Neutrophil (primary cell): ENCODE results near the gene SIT1.

ENCODE experiments used
- H3K27ac ChIP-seq: fragments of 200-600 bp; sonication (generic); 2 replicates; pipeline ENCODE4 v1.5.1; 2016; ENCODE audit warnings: mild to moderate bottlenecking, moderate library complexity
- H3K27me3 ChIP-seq: fragments of 200-600 bp; sonication (generic); 2 replicates; pipeline ENCODE4 v1.6.0; 2016; ENCODE audit warnings: mild to moderate bottlenecking
- H3K36me3 ChIP-seq: fragments of 200-600 bp; sonication (generic); 2 replicates; pipeline ENCODE4 v1.5.1; 2017
- H3K4me1 ChIP-seq, 2 experiments: fragments of 200-600 bp in 1 of 2; sonication (generic) in 1 of 2; 1 replicate in 1 of 2; 2 replicates in 1 of 2; pipeline versions ENCODE4 v1.5.1 to v1.6.1; 2013 to 2016; ENCODE audit warnings: low read depth in 1 of 2, low read length in 1 of 2, mild to moderate bottlenecking in 1 of 2, moderate library complexity in 1 of 2; ENCODE audit not compliant: control insufficient read depth in 1 of 2, insufficient read depth in 1 of 2
- H3K4me3 ChIP-seq, 2 experiments: fragments of 200-600 bp in 1 of 2; sonication (generic) in 1 of 2; 1 replicate in 1 of 2; 2 replicates in 1 of 2; pipeline ENCODE4 v1.5.1; 2013 to 2016; ENCODE audit warnings: low read depth in 1 of 2, low read length in 1 of 2, mild to moderate bottlenecking in 1 of 2, moderate library complexity in 1 of 2
- H3K9me3 ChIP-seq: fragments of 200-600 bp; sonication (generic); 2 replicates; pipeline ENCODE4 v1.5.1; 2016
- TF ChIP-seq, protein P1 (sequence below): fragments of 200-600 bp; sonication (generic); IDR thresholded peaks from 2 replicates; pipeline ENCODE4 v1.5.1; 2016; ENCODE audit warnings: antibody characterized with exemption

Gene SIT1

DNA sequence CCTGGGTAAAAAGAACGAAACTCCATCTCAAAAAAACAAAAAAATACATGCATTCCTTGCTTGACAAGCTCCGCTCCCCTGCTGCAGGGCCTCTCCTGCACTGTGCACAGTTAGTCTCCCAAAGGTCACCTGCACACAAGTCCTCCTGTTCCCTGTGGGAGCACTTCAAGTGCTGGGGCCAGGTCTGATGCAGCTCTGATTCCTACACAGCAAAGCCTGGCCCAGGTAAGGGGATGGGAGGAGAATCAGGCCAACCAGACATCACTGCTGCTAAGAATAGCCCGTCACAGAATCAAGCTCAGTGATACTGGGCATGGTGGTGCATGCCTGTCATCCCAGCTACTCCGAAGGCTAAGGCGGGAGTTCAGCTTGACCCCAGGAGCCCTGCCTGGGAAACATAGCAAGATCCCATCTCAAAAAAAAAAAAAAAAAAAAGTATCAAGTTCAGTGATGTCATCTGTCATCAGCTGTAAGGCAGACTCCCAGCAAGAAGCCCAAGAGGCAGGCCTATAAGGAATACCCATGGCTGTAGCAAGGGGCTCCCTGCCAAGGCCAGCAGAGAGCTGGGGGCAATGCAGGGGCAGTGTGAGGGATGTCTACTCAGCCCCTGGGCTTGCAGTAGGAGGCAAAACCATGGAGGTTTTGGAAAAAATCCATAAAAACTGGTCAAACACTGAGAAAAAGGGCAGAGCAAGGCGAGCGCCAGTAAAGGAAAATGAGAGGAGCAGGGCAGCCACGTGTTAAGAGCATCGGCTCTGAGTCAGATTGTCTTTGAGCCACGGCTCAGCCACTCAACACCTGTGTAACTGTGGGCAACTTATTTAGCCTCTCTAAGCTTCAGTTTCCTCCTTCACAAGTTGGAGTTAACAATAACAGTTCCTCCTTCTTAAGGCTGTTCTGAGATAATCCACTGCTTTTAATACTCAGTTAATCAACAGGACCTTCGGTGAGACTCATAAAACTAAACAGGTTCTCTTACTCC lies 35.8 kb upstream of the SIT1 start:
- Histone ChIP-seq H3K27ac (no peak overlapping the region), H3K4me1 (peaks cover 10 to 16% of the 10 kb centered on the region in 2 experiments), H3K36me3 (no peaks in the 10 kb centered on the region), H3K27me3 (peaks cover 27% of the 10 kb centered on the region), H3K9me3 (no peaks in the 10 kb centered on the region), H3K4me3 (no peak overlapping the region)
- TF ChIP-seq, protein P1, sequence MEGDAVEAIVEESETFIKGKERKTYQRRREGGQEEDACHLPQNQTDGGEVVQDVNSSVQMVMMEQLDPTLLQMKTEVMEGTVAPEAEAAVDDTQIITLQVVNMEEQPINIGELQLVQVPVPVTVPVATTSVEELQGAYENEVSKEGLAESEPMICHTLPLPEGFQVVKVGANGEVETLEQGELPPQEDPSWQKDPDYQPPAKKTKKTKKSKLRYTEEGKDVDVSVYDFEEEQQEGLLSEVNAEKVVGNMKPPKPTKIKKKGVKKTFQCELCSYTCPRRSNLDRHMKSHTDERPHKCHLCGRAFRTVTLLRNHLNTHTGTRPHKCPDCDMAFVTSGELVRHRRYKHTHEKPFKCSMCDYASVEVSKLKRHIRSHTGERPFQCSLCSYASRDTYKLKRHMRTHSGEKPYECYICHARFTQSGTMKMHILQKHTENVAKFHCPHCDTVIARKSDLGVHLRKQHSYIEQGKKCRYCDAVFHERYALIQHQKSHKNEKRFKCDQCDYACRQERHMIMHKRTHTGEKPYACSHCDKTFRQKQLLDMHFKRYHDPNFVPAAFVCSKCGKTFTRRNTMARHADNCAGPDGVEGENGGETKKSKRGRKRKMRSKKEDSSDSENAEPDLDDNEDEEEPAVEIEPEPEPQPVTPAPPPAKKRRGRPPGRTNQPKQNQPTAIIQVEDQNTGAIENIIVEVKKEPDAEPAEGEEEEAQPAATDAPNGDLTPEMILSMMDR = no peak

GRCh38 chr9:35685506-35685905 lies 34.8 kb upstream of the SIT1 start:
- no peaks in the 10 kb centered on the region for H3K36me3 ChIP-seq
- no peak overlapping the region for H3K27ac ChIP-seq
- H3K9me3 ChIP-seq = no peaks in the 10 kb centered on the region
- no peak overlapping the region for H3K4me3 ChIP-seq
- peaks cover 26% of the 10 kb centered on the region for H3K27me3 ChIP-seq
- TF ChIP-seq, protein P1 = no peak
- H3K4me1 ChIP-seq = peaks cover 5 to 10% of the 10 kb centered on the region in 2 experiments

DNA sequence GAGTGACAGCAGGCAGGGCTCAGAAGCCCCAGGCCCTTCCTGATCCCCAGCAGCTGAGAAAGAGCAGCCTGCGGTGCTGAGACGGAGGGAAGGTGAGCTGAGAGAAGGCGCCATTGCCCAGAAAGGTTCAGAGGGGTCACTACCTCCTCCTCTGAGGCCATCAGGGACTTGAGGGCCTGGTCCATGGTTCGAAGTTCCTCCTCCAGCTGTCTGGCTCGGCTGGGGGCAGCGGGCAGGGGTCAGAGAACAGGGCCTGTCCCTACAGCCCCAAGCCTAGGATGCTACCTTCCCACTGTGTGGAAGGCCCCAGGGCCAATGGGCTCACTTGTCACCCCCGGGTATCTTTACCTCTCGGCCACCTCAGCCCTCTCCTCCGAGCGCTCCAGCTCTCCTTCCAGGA lies 34.2 kb upstream of the SIT1 start:
- TF ChIP-seq, protein P1 = no peak
- no peak overlapping the region for H3K4me3 ChIP-seq
- H3K27me3 ChIP-seq = peaks cover 20% of the 10 kb centered on the region
- H3K9me3 ChIP-seq = no peaks in the 10 kb centered on the region
- H3K36me3 ChIP-seq = no peaks in the 10 kb centered on the region
- H3K27ac ChIP-seq = no peak overlapping the region
- H3K4me1 ChIP-seq = peaks cover under 1 to 4% of the 10 kb centered on the region in 2 experiments

DNA sequence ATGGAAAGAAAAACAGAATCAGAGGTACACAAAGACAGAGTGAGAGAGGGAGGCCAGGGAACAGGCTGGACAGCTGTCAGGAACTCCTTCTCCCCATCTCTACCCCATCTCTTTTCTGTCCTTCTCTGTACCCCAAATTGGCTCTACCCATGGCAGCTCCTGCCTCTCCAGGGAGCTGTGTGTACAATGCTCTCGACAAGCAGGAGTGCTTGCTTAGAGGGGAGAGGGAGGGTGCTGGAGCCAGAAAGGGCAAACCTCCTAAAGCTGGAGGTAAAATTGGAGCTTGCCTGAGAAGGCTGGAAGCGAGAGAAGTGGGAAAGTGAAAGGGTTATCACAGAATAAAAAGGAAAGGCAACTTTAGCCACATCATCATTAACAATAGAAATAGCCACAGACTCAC lies 32.6 kb upstream of the SIT1 start:
- Histone ChIP-seq H3K27ac (no peak overlapping the region), H3K36me3 (no peaks in the 10 kb centered on the region), H3K4me3 (no peak overlapping the region), H3K27me3 (peaks cover 4% of the 10 kb centered on the region), H3K9me3 (no peaks in the 10 kb centered on the region), H3K4me1 (no peaks in the 10 kb centered on the region)
- TF ChIP-seq, protein P1 = no peak

GRCh38 chr9:35682520-35683315 lies 32.0 kb upstream of the SIT1 start:
- TF ChIP-seq, protein P1 = no peak
- H3K27me3 ChIP-seq = no peaks in the 10 kb centered on the region
- no peak overlapping the region for H3K27ac ChIP-seq
- H3K4me1 ChIP-seq = no peaks in the 10 kb centered on the region
- H3K9me3 ChIP-seq = no peaks in the 10 kb centered on the region
- no peaks in the 10 kb centered on the region for H3K36me3 ChIP-seq
- H3K4me3 ChIP-seq = no peak overlapping the region
